ENCODE results near the gene SLC16A3.
"Not testable (repeated sequence)": the region's sequence is repeated elsewhere in the genome, so short reads cannot be mapped to it uniquely, and the experiment has no call there.

The SLC16A3 gene

DNA sequence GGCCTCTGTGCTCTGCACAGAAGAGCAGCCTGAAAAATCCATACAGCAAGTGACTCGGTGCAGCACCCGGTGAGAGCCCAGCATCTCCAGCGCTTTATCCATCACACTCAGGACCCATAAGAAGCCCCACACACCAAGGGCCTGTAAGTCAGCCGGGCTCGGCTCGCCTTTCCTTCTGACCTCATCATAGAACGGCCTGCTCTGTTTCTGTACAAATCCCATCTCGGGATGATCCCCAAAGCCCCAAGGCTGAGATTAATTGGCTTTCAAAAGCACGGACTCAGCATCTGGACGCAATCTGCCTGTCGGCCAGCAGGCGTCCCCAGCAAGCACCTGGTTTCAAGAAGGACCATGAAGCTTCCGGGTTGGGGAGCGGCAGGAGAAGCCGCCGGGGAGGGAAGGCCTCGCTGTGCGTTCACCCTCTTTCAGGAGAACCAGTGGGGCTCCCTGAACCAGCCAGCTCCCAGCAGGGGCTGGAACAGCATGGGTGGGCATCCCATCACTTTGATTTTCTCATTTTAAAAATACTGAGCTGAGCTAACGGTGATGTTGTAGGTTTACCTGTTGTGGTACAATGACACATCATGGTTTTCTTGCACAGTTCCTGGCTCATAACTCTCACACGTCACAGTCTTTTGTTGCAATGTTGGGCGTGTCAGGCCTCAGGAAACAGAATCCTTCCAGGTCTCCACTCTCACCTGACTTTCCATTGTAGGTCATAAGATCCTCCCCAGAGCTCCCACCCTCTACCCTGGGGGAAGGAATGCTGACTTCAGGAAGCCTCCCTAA lies 22.9 kb upstream of the SLC16A3 start:
- TF ChIP-seq, protein P1, sequence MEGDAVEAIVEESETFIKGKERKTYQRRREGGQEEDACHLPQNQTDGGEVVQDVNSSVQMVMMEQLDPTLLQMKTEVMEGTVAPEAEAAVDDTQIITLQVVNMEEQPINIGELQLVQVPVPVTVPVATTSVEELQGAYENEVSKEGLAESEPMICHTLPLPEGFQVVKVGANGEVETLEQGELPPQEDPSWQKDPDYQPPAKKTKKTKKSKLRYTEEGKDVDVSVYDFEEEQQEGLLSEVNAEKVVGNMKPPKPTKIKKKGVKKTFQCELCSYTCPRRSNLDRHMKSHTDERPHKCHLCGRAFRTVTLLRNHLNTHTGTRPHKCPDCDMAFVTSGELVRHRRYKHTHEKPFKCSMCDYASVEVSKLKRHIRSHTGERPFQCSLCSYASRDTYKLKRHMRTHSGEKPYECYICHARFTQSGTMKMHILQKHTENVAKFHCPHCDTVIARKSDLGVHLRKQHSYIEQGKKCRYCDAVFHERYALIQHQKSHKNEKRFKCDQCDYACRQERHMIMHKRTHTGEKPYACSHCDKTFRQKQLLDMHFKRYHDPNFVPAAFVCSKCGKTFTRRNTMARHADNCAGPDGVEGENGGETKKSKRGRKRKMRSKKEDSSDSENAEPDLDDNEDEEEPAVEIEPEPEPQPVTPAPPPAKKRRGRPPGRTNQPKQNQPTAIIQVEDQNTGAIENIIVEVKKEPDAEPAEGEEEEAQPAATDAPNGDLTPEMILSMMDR (IDR thresholded peaks at IDR 0.05; ENCODE audit: insufficient read depth, low read length): peak; percentile 82
- TF ChIP-seq SPI1 (IDR thresholded peaks at IDR 0.05; ENCODE audit: borderline replicate concordance, low read depth): no peak
- TF ChIP-seq, protein P2, sequence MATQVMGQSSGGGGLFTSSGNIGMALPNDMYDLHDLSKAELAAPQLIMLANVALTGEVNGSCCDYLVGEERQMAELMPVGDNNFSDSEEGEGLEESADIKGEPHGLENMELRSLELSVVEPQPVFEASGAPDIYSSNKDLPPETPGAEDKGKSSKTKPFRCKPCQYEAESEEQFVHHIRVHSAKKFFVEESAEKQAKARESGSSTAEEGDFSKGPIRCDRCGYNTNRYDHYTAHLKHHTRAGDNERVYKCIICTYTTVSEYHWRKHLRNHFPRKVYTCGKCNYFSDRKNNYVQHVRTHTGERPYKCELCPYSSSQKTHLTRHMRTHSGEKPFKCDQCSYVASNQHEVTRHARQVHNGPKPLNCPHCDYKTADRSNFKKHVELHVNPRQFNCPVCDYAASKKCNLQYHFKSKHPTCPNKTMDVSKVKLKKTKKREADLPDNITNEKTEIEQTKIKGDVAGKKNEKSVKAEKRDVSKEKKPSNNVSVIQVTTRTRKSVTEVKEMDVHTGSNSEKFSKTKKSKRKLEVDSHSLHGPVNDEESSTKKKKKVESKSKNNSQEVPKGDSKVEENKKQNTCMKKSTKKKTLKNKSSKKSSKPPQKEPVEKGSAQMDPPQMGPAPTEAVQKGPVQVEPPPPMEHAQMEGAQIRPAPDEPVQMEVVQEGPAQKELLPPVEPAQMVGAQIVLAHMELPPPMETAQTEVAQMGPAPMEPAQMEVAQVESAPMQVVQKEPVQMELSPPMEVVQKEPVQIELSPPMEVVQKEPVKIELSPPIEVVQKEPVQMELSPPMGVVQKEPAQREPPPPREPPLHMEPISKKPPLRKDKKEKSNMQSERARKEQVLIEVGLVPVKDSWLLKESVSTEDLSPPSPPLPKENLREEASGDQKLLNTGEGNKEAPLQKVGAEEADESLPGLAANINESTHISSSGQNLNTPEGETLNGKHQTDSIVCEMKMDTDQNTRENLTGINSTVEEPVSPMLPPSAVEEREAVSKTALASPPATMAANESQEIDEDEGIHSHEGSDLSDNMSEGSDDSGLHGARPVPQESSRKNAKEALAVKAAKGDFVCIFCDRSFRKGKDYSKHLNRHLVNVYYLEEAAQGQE (IDR thresholded peaks at IDR 0.05; ENCODE audit: insufficient replicate concordance, low read depth): no peak
- peak; percentile 83 for TF ChIP-seq POLR2AphosphoS5 (IDR thresholded peaks at IDR 0.05; ENCODE audit: low read depth)
- Histone ChIP-seq H3K27ac (replicated peaks) (peak overlapping the region; percentile 71), H3K27me3 (ENCODE audit: insufficient read depth, poor library complexity, severe bottlenecking) (no peaks in the 10 kb centered on the region), H3K4me3 (replicated peaks; ENCODE audit: insufficient read depth, low read length) (no peak overlapping the region)
- DNase-seq (ENCODE audit: low read depth in 1 of 2, low spot score in 1 of 2): peak; percentile 62 to 92

DNA sequence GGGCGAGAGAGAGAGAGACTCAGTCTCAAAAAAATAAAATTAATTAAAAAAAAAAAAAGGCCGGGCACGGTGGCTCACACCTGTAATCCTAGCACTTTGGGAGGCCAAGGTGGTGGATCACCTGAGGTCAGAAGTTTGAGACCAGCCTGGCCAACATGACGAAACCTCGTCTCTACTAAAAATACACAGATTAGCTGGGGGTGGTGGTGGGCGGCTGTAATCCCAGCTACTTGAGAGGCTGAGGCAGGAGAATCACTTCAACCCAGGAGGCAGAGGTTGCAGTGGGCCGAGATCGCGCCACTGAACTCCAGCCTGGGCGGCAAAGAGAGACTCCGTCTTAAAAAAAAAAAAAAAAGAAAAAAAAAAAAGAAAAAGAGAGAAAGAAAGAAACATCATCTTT lies 18.2 kb upstream of the SLC16A3 start:
- H3K27ac ChIP-seq (replicated peaks); H3K4me3 ChIP-seq (replicated peaks; ENCODE audit: insufficient read depth, low read length); DNase-seq (ENCODE audit: low read depth in 1 of 2, low spot score in 1 of 2); H3K27me3 ChIP-seq (ENCODE audit: insufficient read depth, poor library complexity, severe bottlenecking): not testable (repeated sequence)

DNA sequence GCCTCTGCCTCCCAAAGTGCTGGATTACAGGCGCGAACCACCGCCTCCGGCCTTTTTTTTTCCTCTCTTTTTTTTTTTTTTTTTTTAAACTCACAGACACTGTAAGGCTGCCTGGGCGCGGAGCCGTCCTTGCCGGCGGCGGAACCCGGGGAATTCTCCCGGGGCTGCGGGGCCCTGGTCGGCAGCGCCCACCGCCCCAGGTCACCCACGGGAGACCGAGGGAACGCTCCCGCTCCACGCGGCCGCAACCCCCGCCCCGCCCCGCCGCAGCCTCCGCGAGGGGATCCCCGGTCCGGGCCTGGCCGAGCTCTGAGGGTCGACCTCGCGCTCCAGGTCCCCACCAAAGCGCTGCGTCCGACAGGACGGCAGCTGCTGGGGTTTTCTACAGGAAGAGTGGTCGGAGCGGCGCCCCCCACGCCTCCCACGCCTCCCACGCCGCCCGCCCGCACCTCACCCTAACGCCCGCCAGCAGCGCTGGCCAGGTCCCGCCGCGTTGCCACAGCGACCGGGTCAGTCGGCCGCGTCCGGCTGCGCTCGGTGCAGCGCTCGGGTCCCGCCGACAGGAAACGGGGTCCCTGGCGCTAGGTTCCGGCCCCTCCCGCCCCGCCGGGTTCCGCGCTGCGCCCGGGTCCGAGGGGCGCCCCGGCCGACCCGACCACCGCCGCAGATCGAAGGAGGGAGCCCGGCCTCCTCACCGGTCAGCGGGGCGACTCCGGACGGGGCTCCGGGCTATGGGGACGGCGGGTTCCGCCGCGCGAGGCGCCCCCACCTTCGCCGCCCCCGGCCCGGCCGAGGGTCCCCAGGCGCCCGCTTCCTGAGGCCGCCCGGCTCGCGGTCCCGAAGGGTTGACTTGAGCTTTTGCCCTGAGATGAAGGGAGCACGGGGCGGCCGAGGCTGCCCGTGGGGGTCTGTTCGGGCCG lies 16.3 kb upstream of the SLC16A3 start, which contains the start of gene CCDC57:
Gene CCDC57, minus strand, starts transcription at position 512 of the 920 bp plus-strand sequence. CDS start 10,898 bp downstream, outside the sequence.
- peak; percentile 24; the same call in 1 of the 2 replicates for TF ChIP-seq POLR2AphosphoS5 (IDR thresholded peaks at IDR 0.05; ENCODE audit: low read depth)
- peak; percentile 87 for TF ChIP-seq GABPA (IDR thresholded peaks at IDR 0.05; ENCODE audit: low read depth)
- TF ChIP-seq, protein P1 (IDR thresholded peaks at IDR 0.05; ENCODE audit: insufficient read depth, low read length): no peak
- H3K4me3 ChIP-seq (replicated peaks; ENCODE audit: insufficient read depth, low read length): peak within 1 kb of the TSS; percentile 82
- peak; percentile 76 to 82 for DNase-seq (ENCODE audit: low read depth in 1 of 2, low spot score in 1 of 2)
- H3K27ac ChIP-seq (replicated peaks): peak within 1 kb of the TSS; percentile 82
- H3K27me3 ChIP-seq (ENCODE audit: insufficient read depth, poor library complexity, severe bottlenecking): no peaks in the 10 kb centered on the region

DNA sequence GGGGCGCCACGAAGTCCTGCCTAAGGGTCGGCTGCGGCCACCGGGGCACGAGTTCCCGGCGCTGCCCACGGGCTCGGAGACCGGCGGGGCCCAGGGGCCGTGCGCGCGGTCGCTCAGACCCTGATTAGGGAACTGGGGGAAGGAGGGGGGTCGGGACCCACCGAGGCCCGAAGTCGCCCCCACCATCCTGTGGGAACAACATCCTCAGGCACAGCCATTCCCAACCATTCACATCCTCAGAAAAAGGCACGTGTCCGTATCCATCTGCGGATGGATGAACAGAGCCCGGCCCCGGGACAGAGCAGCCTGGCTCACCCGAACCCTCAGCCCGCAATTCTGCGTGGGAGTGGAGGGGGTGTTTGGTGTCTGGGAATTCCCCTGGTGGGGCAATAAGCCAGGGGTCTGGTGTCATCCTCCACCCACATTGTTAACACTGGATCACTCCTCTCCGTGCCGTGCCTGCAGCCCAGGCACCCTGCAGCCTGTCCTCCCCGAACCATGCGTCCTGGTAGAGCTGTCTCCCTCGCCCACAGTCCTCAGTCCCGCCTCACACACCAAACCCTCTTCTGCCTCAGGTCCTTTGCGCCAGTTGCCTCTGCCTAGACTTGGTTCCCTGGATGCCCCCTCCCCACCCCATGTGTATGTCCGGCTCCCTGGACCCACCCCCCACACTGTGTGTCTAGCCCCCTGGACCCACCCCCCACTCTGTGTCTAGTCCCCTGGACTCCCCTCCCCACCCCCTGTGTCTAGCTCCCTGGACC lies 15.4 kb upstream of the SLC16A3 start:
- peak in 1 of 2 experiments; percentile 83 for DNase-seq (ENCODE audit: low read depth in 1 of 2, low spot score in 1 of 2)
- Histone ChIP-seq H3K27me3 (ENCODE audit: insufficient read depth, poor library complexity, severe bottlenecking) (no peaks in the 10 kb centered on the region), H3K4me3 (replicated peaks; ENCODE audit: insufficient read depth, low read length) (peak overlapping the region; percentile 82), H3K27ac (replicated peaks) (peak overlapping the region; percentile 59)
- TF ChIP-seq POLR2AphosphoS5 (IDR thresholded peaks at IDR 0.05; ENCODE audit: low read depth): peak; percentile 26; the same call in 1 of the 2 replicates
- TF ChIP-seq GABPA (IDR thresholded peaks at IDR 0.05; ENCODE audit: low read depth): no peak
- TF ChIP-seq SPI1 (IDR thresholded peaks at IDR 0.05; ENCODE audit: borderline replicate concordance, low read depth): peak; percentile 28; the same call in 1 of the 2 replicates

Data from HL-60 (cell line).